Muscle of leg (tissue), 16 donors: ENCODE results near the gene SPRED1. TPM values are rescaled to one million over a fixed set of nuclear protein-coding genes. Genes with fewer than 3 reads are reported as not detected.

Experiments used
- DNase-seq: peaks from one replicate; pipeline ENCODE4 v3.0.0; 2013
- H3K27ac ChIP-seq: one replicate; pipeline ENCODE4 v1.5.1; 2013; ENCODE audit warnings: mild to moderate bottlenecking, low read length, control low read depth
- H3K27me3 ChIP-seq: one replicate; pipeline ENCODE4 v1.6.1; 2013; ENCODE audit warnings: low read length; ENCODE audit not compliant: control insufficient read depth, insufficient read depth
- H3K36me3 ChIP-seq: one replicate; pipeline ENCODE4 v1.6.1; 2013; ENCODE audit warnings: low read length; ENCODE audit not compliant: control insufficient read depth, insufficient read depth
- H3K4me1 ChIP-seq: one replicate; pipeline ENCODE4 v1.6.1; 2013; ENCODE audit warnings: low read length; ENCODE audit not compliant: control insufficient read depth, insufficient read depth
- H3K4me3 ChIP-seq: one replicate; pipeline ENCODE4 v1.5.1; 2013; ENCODE audit warnings: low read length, control low read depth
- H3K9me3 ChIP-seq: replicated peaks from 2 replicates; pipeline ENCODE4 v1.6.1; 2013; ENCODE audit warnings: low read depth, low read length; ENCODE audit not compliant: control insufficient read depth
- WGBS: methylation state at CpG from one replicate; pipeline ENCODE4 v1.1.5; 2013; ENCODE audit warnings: missing lambda C conversion rate; ENCODE audit not compliant: insufficient coverage; 5-methylcytosine and 5-hydroxymethylcytosine counted together
- long read RNA-seq, 11 donors: transcript quantifications; one replicate each; lab custom pipeline, GENCODE V29; 2026
- polyA plus RNA-seq, 8 donors: library from polyadenylated mRNA; unstranded; fragments of 120-200 nt; gene quantifications; one replicate each; pipeline versions ENCODE4 v1.2.1 to v1.2.3, GENCODE V29; 2013; ENCODE audit warnings: inconsistent platforms in 1 of 8, low replicate concordance in 1 of 8; ENCODE audit not compliant: insufficient read length in 8 of 8, insufficient read depth in 1 of 8
- total RNA-seq: library from RNA; stranded (reverse); fragments of 120-200 nt; gene quantifications from one replicate; pipeline ENCODE4 v1.2.4, GENCODE V29; 2013

Gene SPRED1
- 33.5 TPM for total RNA-seq
- polyA plus RNA-seq: 10 to 100 TPM; 21.4 to 50.5 (median 30.2) TPM
- long read RNA-seq, donor 1, full-length matches to known transcripts: 7 of 7 reads
- long read RNA-seq, donor 1, partial matches to known transcripts: 0 of 7 reads
- long read RNA-seq, donor 1, other reads (novel, unspliced or antisense): 0 of 7 reads
- long read RNA-seq, donor 2, full-length matches to known transcripts: 1 of 1 reads
- long read RNA-seq, donor 2, partial matches to known transcripts: 0 of 1 reads
- long read RNA-seq, donor 2, other reads (novel, unspliced or antisense): 0 of 1 reads
- long read RNA-seq, donor 3, full-length matches to known transcripts: 9 of 9 reads
- long read RNA-seq, donor 3, partial matches to known transcripts: 0 of 9 reads
- long read RNA-seq, donor 3, other reads (novel, unspliced or antisense): 0 of 9 reads
- long read RNA-seq, donor 4, full-length matches to known transcripts: 11 of 11 reads
- long read RNA-seq, donor 4, partial matches to known transcripts: 0 of 11 reads
- long read RNA-seq, donor 4, other reads (novel, unspliced or antisense): 0 of 11 reads
- long read RNA-seq, donor 5, full-length matches to known transcripts: 19 of 19 reads
- long read RNA-seq, donor 5, partial matches to known transcripts: 0 of 19 reads
- long read RNA-seq, donor 5, other reads (novel, unspliced or antisense): 0 of 19 reads
- long read RNA-seq, donor 6, full-length matches to known transcripts: 8 of 24 reads
- long read RNA-seq, donor 6, partial matches to known transcripts: 16 of 24 reads
- long read RNA-seq, donor 6, other reads (novel, unspliced or antisense): 0 of 24 reads
- long read RNA-seq, donor 7, full-length matches to known transcripts: 7 of 7 reads
- long read RNA-seq, donor 7, partial matches to known transcripts: 0 of 7 reads
- long read RNA-seq, donor 7, other reads (novel, unspliced or antisense): 0 of 7 reads
- long read RNA-seq, donor 8, full-length matches to known transcripts: 4 of 4 reads
- long read RNA-seq, donor 8, partial matches to known transcripts: 0 of 4 reads
- long read RNA-seq, donor 8, other reads (novel, unspliced or antisense): 0 of 4 reads
- long read RNA-seq, donor 9, full-length matches to known transcripts: 6 of 6 reads
- long read RNA-seq, donor 9, partial matches to known transcripts: 0 of 6 reads
- long read RNA-seq, donor 9, other reads (novel, unspliced or antisense): 0 of 6 reads
- long read RNA-seq, donor 10, full-length matches to known transcripts: 11 of 11 reads
- long read RNA-seq, donor 10, partial matches to known transcripts: 0 of 11 reads
- long read RNA-seq, donor 10, other reads (novel, unspliced or antisense): 0 of 11 reads
- long read RNA-seq, donor 11, full-length matches to known transcripts: 3 of 3 reads
- long read RNA-seq, donor 11, partial matches to known transcripts: 0 of 3 reads
- long read RNA-seq, donor 11, other reads (novel, unspliced or antisense): 0 of 3 reads

DNA sequence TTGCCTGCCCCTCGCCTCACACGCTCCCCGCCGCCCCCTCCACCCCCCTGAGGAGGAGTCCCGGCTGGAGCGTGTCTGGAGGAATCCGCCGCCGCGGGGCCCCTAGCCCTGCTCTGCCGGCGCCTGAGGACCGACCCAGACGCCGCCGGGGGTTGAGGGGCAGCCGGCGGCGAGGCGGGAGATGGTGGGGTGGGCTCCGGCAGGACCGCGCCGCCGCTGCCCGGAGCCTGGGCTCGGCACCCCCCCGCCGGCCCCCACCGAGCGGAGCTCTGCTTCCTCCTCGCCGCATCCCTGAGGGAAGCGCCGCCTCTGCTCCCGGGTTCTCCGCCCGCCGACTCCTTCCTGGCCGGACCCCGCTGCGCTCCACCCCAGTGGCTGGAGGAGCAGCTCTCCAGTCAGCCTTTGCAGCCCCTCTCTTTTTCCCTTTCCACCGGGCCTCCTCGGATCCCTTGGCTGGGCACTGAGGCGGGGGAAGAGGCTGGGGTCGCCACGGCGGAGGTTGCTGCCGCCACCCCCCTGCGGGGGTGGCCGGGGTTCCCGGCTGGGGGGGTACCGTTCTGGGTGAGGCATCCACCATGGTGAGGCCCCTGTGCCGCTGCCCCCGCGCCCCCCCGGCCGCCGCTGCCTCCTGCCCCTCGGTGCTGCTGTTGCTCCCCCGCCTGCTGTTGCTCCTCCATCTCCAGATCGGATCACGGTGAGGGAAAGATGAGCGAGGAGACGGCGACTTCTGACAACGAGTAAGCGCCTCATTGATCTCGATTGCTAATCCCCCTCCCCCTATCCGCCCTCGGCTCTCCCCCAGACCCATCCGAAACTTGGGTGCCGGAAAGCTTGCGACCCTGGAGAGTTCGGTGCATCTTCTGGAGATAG lies at the start of gene SPRED1:
Gene SPRED1, plus strand, starts transcription at position 356 of the 870 bp plus-strand sequence. Its CDS starts 350 bp downstream, at position 706.
- H3K4me3 ChIP-seq: peak within 1 kb of the TSS; percentile 88
- H3K36me3 ChIP-seq: no peaks in the 10 kb centered on the region
- peak; percentile 89 for DNase-seq
- WGBS: under 1% methylated on average over 65 of the region's 75 CpGs
- H3K27me3 ChIP-seq: no peaks in the 10 kb centered on the region
- no peaks in the 10 kb centered on the region for H3K9me3 ChIP-seq
- H3K27ac ChIP-seq: peak within 1 kb of the TSS; percentile 93
- peaks cover 10% of the 10 kb centered on the region for H3K4me1 ChIP-seq

DNA sequence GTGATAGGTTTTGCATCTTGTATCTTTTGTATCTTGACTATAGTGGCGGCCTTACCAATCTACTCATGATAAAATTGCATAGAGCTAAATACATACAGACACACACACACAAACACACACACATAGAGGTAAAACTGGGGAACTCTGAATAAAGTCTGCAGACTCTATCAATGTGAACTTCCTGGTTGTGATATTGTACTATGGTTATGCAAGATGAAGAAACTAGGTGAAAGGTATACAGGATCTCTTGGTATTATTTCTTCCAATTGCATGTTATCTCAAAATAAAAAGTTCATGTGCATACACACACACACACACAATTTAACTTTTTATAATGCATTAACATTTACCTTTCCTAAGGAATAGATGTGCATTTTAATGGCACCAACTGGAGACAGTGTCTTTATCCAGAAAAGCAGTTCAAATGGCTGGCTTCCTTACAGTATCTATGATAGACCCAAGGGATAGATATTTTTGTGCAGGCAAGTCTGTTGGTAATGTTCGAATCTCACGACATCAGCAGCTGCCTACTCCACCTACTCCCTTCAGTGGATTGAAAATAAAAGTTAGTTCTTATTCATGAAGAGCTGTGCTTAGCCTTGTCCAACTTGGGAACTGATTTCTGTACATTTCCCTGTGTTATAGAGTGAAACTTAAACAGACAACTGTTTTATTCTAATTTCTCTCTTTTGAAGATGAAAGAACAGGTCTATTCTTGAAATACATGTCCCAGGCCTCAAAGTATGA lies 46.9 kb upstream of the SPRED1 start:
- Histone ChIP-seq H3K27me3 (no peaks in the 10 kb centered on the region), H3K4me1 (peaks cover 8% of the 10 kb centered on the region), H3K9me3 (no peaks in the 10 kb centered on the region), H3K36me3 (no peaks in the 10 kb centered on the region), H3K27ac (no peak overlapping the region), H3K4me3 (no peak overlapping the region)
- WGBS: no CpG with 5 or more reads among the region's 3 CpGs
- DNase-seq: peak; percentile 66

DNA sequence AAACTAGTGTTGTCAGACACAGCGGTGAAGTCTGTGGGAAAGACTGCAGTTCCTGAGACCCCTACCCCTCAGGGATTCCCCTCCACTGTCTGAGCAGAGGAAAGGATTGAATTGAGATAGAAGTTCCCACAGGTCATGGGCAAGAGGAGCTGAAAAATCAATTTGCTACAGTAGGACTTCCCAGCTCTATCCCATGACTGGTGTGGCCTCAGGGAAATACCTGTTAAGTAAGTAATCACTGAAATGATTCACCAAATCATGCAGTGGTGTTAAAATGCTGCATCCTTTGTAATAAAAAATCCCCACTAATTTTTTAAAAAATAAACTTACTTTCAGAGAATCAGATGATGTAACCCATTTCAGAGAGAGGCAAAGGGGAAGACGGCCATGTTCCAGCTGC lies 45.0 kb upstream of the SPRED1 start:
- no peaks in the 10 kb centered on the region for H3K27me3 ChIP-seq
- 100% methylated on average over 1 of the region's 2 CpGs for WGBS
- DNase-seq: no peak
- H3K27ac ChIP-seq: no peak overlapping the region
- H3K4me1 ChIP-seq: peaks cover 8% of the 10 kb centered on the region
- H3K4me3 ChIP-seq: no peak overlapping the region
- H3K9me3 ChIP-seq: no peaks in the 10 kb centered on the region
- H3K36me3 ChIP-seq: no peaks in the 10 kb centered on the region

DNA sequence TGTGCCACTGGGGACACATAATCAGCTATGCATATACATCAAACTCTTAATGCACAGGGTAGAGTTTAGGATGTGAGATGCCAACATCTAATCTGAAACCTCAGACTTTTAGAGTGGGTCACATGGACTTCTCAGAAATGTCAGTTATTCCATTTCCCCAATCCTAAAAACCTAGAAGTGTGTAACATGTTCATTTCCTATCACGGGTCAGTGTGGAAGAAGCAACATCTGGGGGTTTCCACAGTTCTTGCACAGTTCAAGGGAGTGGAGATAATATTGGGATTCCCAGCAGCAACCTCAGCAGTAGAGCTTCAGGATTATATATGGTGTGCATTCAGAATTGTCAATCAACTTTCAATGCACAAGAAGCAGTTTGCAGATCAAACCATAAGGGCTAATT lies 44.4 kb upstream of the SPRED1 start:
- WGBS: no CpG with 5 or more reads among the region's 1 CpG

DNA sequence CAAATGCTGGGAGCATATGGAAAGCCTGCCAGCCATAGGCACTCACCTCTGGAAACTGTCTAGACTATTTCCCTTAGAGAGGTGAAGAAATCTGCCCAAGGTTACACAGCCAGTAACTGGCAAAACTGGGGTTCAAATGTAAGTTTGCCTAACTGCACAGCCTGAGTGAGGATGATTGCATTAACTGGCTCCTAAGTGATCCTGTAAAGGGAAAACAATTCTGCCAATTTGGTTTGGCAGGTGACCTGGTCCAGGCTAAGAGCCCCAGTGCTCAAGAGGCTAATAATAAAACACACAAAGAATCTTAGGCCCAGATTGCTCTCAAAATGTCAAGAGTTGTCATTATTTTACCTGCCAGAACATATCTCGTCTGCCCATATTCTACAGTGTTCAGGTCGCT lies 43.9 kb upstream of the SPRED1 start:
- Histone ChIP-seq H3K36me3 (no peaks in the 10 kb centered on the region), H3K27ac (no peak overlapping the region), H3K4me3 (no peak overlapping the region), H3K4me1 (peaks cover 9% of the 10 kb centered on the region), H3K9me3 (no peaks in the 10 kb centered on the region), H3K27me3 (no peaks in the 10 kb centered on the region)
- no CpG with 5 or more reads among the region's 2 CpGs for WGBS
- DNase-seq: no peak

More for the DNA sequence above, 44.4 kb upstream of the SPRED1 start:
- H3K36me3 ChIP-seq: no peaks in the 10 kb centered on the region
- no peak overlapping the region for H3K4me3 ChIP-seq
- peaks cover 9% of the 10 kb centered on the region for H3K4me1 ChIP-seq
- H3K9me3 ChIP-seq: no peaks in the 10 kb centered on the region
- no peak overlapping the region for H3K27ac ChIP-seq
- no peak for DNase-seq
- no peaks in the 10 kb centered on the region for H3K27me3 ChIP-seq

DNA sequence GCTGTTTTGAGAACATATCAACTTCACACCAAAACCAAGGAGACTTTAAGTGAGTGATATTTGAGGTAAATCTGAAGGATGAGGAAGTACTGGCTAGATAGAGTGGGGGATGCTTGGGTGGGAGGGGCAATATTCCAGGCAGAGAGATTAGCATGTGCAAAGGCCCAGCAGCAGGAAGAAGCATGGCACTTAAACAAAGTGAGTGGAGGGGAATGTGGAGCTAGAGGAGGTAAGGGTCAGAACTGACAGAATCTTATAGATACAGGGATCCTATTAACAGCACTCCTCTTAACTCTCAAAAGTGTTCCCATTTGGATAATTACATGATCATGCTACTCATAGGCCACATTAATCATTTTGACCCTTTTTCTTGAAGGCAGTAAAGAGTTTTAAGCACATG lies 41.4 kb upstream of the SPRED1 start:
- Histone ChIP-seq H3K9me3 (no peaks in the 10 kb centered on the region), H3K27me3 (no peaks in the 10 kb centered on the region), H3K4me3 (no peak overlapping the region), H3K4me1 (peaks cover 12% of the 10 kb centered on the region), H3K27ac (no peak overlapping the region), H3K36me3 (no peaks in the 10 kb centered on the region)
- DNase-seq: no peak

DNA sequence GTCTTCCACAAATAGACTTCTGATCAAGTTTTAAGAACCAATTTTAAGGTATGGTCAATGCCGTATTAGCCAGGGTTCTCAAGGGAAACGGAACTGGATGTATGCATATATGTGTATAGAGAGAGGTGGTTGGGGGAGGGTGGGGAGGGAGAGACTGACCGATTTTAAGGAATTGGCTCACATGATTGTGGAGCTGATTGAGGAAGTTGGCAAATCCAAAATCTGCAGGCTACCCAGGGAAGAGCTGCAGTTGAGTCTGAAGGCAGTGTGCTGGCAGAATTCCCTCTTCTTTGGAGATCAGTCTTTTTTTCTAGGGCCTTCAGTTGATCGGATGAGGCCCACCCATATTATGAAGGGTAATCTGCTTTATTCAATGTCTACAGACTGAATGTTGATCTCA lies 40.8 kb upstream of the SPRED1 start:
- H3K27ac ChIP-seq: no peak overlapping the region
- peaks cover 12% of the 10 kb centered on the region for H3K4me1 ChIP-seq
- DNase-seq: no peak
- 67% methylated on average over 1 of the region's 4 CpGs for WGBS
- H3K36me3 ChIP-seq: no peaks in the 10 kb centered on the region
- no peak overlapping the region for H3K4me3 ChIP-seq
- H3K9me3 ChIP-seq: no peaks in the 10 kb centered on the region
- no peaks in the 10 kb centered on the region for H3K27me3 ChIP-seq

DNA sequence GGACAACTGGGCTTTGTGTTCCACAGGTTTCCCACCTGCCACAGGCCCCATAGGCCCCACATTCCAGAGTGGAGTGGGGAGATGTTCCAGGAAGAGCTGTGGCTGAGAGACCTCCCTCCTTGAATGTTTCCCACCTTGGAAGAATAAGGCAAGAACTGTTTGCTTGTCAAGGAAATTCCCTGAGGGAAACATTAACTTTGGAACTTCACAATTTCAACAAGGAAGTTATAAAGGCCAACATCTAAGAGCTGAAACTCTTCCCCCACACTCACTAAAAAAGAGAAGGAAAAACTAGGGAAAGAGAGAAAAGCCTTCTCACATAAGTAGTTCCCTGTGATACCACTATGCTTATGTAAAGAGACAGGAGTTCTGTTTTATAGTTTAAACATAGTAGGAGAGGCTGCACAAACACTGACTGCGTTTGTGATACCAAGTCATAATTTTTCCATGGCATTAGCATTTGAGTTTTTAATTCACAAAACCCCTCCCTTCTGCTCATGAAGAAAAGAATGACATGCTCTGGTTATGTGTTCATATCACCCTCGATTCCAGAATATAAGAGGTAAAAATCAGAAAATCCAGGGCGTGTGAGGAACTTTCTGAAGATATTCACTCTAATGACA lies 39.8 kb upstream of the SPRED1 start:
- no peaks in the 10 kb centered on the region for H3K36me3 ChIP-seq
- no peak for DNase-seq
- no peak overlapping the region for H3K4me3 ChIP-seq
- no peak overlapping the region for H3K27ac ChIP-seq
- H3K4me1 ChIP-seq: peaks cover 13% of the 10 kb centered on the region
- no CpG with 5 or more reads among the region's 3 CpGs for WGBS
- H3K9me3 ChIP-seq: no peaks in the 10 kb centered on the region
- H3K27me3 ChIP-seq: no peaks in the 10 kb centered on the region
